NCI-H1436 treated with DMSO at 0.1 percent for 48 hours (cell line): Measurements from ENCODE around the gene COQ5.

Source experiments
- DNase-seq: peaks from one replicate; lab custom pipeline; 2025; lab: John Stamatoyannopoulos, UW

Gene COQ5

GRCh38 chr12:120483621-120484020, 45.3 kb downstream of the COQ5 start:
- no peak for DNase-seq

- no peak for DNase-seq
Measured at GRCh38 chr12:120481022-120481767, 47.8 kb downstream of the COQ5 start.

DNA sequence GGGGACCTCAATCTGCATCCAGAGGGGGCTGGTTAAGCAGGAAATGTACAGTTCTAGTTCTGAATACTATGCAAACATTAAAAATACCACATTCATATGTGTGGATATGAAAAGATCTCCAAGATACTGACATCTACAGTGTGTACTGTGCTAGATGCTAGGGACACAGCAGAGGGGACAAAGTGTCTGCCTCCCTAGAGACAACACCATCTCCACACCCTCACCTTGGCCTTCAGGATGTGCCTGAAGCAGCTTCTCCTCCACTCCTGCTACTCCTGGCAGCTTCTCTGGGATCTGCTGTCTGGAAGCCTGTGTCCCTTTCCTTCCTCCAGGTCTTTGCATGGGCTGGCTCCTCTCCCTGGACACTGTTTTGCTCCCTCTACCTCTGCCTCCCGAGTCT, 48.7 kb downstream of the COQ5 start:
- DNase-seq = no peak

DNA sequence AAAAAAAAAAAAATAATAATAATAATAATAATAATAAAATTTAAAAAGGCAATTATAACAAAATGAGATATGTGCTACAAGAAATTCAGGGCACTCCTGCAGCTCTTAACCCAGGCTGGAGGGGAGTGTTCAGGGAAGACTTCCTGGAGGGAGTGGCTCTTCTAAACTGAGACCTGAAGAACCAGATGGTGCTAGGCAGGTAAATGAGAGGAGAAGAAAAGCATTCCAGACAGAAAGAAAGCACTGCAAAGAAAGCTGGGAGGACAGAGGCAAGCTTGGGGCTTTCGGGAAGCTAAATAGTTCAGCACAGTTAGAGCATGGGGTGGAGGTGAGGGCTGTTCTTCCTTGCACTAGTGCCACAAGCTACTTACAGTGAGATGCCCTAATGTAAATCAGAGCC, 49.5 kb downstream of the COQ5 start:
- no peak for DNase-seq

GRCh38 chr12:120475643-120476042, 53.3 kb downstream of the COQ5 start:
- no peak for DNase-seq

DNA sequence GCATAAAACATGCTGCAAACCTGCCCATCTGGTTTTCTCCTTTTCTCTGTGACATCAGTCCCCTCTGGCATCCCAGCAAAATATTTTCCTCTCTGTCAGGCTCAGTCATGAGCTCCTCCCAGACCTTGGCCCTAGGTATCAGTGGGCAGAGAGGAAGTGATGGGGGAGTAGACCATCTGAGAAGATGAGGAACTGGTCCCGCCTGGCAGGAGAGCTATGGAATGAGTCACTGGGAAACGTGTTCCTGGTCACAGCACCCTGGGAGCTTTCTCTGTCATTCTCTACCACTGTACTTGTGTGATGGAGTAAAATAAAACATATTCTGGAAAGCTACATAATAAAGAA, 54.4 kb downstream of the COQ5 start:
- no peak for DNase-seq

DNA sequence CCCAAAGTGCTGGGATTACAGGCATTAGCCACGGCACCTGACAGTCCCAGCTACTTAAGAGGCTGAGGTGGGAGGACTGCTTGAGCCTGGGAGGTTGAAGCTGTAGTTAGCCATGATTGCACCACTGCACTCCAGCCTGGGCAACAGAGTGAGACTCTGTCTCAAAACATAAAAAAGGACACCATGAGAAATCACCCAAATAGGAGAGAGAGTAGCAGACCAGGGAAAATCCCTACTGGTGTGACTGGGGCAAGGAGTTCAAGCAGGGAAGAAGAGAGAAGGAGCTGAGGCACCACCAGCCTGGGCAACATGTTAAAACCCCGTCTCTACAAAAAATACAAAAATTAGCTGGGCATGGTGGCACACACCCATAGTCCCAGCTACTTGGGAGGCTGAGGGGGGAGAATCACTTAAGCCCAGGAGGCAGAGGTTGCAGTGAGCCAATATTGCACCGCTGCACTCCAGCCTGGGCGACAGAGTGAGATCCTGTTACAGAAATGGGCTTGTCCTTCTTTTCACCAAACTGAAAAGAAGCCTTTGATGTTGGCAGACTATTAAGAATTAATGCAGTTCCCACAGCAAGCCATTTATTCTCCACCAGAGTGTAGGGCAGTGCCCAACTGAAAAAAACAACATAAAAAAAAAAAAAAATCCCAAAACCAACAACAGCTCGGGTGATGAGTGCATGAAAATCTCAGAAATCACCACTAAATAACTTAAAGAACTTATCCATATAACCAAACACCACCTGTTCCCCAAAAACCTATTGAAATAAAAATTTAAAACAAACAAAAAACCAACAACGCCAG, 54.9 kb downstream of the COQ5 start:
- no peak for DNase-seq

DNA sequence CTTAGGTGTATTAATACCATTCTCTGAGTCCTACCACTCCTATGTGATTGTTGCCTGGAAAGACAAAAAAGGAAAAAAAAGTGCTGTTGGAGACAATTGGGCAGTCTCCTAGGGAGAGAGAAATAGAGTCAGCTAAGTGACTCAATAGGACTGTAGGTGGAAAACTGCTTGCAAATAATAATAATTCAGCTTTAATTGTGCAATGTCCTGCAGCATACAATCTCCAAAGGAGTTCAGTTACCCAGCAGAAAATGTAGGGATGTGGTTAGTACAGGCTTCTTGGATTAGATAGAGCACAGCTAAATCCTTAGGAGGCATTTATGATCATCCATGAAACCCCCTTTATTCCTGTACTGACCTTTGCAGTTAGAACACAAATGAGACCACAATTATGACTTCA, 56.4 kb downstream of the COQ5 start:
- DNase-seq = no peak

DNA sequence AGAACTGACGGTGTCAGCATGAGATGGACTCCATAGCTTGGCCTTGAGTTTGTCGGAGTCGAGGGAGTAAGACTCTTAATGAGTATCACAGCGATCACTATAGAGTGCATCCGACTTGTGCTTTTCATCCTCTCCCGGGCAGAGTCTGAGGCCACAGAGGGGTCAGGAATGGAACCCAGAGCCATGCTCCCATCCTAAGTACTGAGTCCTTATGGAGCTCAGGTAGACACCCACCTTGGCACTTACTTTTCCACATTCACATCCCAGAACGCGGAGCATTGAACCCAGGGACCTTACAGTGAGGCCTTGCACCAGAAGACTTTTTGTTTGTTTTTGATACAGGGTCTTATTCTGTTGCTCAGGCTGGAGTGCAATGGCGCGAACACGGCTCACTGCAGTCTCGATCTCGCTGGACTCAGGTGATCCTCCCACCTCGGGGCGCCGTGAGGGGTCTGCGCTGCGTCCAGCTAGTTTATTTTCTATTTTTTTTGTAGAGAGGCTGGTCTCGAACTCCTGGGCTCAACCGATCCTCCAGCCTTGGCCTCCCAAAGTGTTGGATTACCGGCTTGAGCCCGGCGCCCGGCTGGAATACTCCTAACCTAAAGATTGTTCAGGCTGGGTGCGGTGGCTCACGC, 58.7 kb downstream of the COQ5 start:
- no peak for DNase-seq

- peak; percentile 74 for DNase-seq
Measured at GRCh38 chr12:120469450-120470149, 59.4 kb downstream of the COQ5 start, which contains the start of gene SRSF9. SRSF9 (minus strand) TSS chr12:120469748; CDS start chr12:120469609, 139 bp downstream.

DNA sequence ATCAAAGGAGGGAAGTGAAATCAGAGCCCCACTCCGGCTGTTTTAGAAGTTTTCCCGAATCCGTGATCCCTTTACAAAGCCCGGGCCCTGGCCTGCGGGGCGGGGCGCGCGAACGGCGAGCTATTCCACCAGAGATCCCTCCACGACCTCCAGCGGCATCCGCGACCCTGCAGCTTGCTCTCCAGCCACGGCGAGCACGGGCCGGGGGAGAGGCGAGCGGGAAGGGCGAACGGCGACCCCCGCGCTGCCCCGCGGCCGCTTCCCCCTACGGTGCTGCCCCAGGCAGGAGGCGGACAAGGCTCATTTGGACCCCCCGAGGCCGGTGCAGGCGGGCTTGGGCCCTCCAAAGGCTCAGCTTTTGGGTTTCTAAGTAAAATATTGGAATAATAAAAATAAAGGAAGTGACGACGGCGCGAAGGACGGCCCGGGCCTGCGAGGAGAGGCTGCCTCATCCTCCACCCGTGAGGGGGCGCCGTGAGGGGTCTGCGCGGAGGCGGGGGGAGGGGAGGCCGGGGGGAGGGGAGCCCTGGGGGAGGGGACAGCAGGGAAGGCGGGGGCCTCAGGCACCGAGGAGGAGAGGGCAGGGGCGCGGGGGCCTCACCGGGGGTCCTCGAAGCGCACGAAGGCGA, 60.0 kb downstream of the COQ5 start:
- DNase-seq = no peak

GRCh38 chr12:120468325-120468820, 60.6 kb downstream of the COQ5 start:
- no peak for DNase-seq

DNA sequence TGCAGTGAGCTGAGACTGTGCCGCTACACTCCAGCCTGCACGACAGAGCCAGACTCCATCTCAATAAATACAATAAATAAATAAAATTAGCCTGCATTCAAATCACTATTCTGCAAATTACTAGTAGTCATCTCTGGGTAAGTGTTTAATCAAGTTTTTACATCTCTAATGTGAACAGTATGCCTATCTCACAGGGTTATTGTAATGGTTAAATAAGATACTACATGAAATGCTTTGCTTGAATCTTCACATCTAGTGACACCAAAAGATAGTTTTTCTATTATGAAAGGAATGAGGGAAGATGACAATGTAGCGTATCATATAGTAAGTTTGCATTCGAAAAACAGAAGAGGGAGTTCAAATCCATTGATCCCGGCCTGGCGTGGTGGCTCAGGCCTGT, 61.5 kb downstream of the COQ5 start:
- no peak for DNase-seq

GRCh38 chr12:120466560-120467315, 62.2 kb downstream of the COQ5 start:
- no peak for DNase-seq

GRCh38 chr12:120465756-120466155, 63.2 kb downstream of the COQ5 start:
- DNase-seq = no peak

DNA sequence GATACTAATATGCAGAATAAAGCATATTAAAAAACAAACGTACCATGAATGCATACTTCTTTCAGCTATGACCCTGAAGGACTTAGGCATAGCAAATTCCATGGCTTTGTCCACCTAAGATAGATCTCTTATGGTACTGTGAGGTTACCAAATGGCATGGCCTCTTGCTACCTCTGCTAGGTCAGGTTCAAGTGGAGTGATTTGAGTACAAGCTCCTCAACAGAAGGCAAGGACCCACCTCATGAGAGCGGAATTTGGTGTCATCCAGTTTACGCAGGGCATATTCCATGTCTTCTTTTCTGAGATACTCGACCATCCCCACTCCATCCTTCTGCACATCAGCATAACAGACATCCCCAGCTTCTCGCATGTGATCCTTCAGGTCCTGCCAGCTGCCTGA, 65.2 kb downstream of the COQ5 start:
- DNase-seq = no peak

DNA sequence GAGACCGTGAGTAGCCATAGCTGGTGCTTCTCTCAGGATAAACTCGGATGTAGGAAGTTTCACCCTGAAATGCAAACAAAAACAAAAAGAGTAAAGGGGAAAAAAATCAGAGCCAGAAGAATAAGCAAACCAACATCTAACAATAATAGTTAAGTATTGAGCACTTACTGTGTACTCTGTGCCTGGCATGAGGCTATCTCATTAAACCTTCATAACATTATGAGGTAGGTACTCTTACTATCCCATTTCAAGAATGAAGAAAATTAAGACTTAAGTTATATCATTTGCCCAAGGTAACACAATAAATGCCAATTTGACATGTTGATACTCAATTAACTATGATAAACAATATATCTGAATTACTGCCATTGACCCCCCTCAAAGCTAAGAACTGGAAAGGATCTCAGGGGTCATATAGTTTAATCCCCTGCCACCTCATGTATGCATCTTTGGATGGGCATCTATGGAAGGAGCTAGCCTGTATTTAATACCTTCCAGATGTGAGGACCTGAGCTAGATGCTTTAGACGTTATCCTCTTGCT, 66.8 kb downstream of the COQ5 start:
- DNase-seq = no peak

- DNase-seq = no peak
Measured at GRCh38 chr12:120460157-120460556, 68.8 kb downstream of the COQ5 start.

GRCh38 chr12:120457133-120457532, 71.8 kb downstream of the COQ5 start:
- DNase-seq = no peak

DNA sequence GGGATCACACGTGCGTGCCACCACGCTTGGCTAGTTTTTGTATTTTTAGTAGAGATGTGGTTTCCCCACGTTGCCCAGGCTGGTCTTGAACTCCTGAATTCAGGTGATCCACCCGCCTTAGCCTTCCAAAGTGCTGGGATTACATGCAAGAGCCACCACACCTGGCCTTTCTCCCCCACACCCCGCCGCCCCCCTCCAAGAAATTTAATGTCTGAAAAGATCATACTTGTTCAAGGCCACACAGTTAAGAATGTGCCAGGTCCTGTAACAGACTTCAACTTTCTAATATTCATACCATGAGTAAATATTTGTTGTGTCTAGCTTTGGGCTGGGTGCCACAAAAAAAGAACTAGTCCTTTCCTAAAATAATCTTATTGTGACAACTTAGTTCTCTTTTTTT, 73.7 kb downstream of the COQ5 start:
- DNase-seq = no peak

DNA sequence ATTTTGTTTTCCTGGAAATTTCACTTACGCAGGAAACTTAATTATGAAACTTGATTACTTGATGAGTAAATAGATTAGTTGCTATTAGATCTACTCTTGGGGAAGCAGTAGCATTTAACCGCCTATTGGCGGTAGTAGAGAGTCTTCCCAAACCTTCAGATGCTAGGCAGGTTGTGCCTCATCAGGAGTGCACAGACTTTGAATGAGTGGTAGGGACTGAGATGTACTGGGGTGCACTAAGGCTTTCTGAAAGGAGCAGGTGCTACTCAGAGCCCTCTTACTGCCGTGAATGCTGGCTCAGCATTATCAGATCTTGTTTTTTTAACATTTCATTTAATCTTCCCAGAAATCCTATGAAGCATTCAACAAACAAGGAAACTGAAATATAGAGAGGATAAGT, 75.0 kb downstream of the COQ5 start:
- no peak for DNase-seq
